ENCODE data around the gene CCDC187. TPM values are rescaled to one million over a fixed set of nuclear protein-coding genes. Genes with fewer than 3 reads are reported as not detected.

The CCDC187 gene
- total and polyA plus RNA-seq, 2 of the 8 experiments (the other 6 are each of a cell fraction or from before 2014, with no cell fraction given) = 0.02 TPM; not detected in 1

DNA sequence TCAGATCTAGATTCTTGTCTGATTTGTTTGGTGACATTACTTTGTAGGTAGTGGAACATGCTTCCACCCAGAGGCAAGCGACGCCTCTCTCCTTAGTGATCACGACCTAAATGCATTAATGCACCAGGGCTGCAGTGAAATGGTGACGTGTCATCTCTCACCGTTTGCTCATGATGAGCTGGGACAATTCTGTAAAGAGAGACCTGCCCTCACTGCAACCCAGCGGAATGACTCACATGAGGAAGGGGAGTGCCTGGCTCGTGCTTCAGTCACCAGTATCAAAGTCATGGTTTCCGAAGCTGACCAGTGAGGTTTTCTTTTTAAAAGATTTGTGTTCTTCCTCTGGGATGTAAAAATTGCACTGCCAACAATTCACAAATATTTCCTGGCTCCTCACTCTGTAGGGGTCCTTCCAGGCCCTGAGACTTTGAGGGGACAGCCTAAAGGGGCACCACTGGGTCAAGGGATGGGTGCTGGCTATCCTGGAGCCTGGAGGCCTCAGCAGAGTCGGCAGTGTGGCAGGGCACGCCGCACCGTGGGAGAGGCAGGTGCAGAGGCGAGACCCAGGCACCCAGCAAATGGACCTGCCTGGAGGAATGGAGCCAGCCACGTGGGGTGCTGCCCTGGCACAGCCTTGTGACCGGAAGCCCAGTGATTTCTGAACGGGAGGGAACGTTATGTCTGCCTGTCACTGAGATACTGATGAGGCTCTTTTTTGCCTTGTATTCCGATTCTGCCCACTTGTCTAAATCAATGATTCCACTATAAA is 75.6 kb downstream of the CCDC187 start (continued):
- TF ChIP-seq, protein P1, sequence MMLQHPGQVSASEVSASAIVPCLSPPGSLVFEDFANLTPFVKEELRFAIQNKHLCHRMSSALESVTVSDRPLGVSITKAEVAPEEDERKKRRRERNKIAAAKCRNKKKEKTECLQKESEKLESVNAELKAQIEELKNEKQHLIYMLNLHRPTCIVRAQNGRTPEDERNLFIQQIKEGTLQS (IDR thresholded peaks at IDR 0.05; ENCODE audit: insufficient read depth, low read depth, low read length) = no peak
- TF ChIP-seq JUN (IDR thresholded peaks at IDR 0.05; ENCODE audit: low read depth, low read length) (no peak), GTF2F1 (IDR thresholded peaks at IDR 0.05; ENCODE audit: borderline replicate concordance, low read depth, low read length) (no peak), SP2 (IDR thresholded peaks at IDR 0.05; ENCODE audit: low read length) (no peak), KDM5A (IDR thresholded peaks at IDR 0.05; ENCODE audit: low read length) (no peak), SP4 (IDR thresholded peaks at IDR 0.05; ENCODE audit: low read length) (no peak), RXRA (IDR thresholded peaks at IDR 0.05; ENCODE audit: insufficient read depth, low read depth, low read length) (no peak), HDAC2 (IDR thresholded peaks at IDR 0.05; ENCODE audit: borderline replicate concordance in 1 of 2, low read depth in 2 of 2, low read length in 2 of 2) (no peak)
